ENCODE data around the gene COL20A1.

GRCh38 chr20:63294536-63294900 lies 1.5 kb downstream of the COL20A1 start:
- TF ChIP-seq POLR2A (IDR thresholded peaks at IDR 0.05) (no peak), CTCF (IDR thresholded peaks at IDR 0.05) (no peak)

Data from right lobe of liver (tissue), 4 donors.